Activated CD8-positive, alpha-beta T cell treated with anti-CD3 and anti-CD28 coated beads for 36 hours (primary cell): ENCODE data around the gene SWI5. TPM values are rescaled to one million over a fixed set of nuclear protein-coding genes. Genes with fewer than 3 reads are reported as not detected.

Experiments used
- ATAC-seq: fragments of 200-7000 bp; cut with Tn5 transposase; one replicate; pipeline ENCODE4 v1.10.0; 2021; ENCODE audit warnings: mild to moderate bottlenecking, moderate library complexity
- CTCF ChIA-PET: fragments of 350-600 bp; sonication (Branson Sonifier 250); formaldehyde crosslinking; loops from one replicate; lab custom pipeline; 2021; ENCODE audit warnings: antibody characterized with exemption; lab: Charles Lee
- POLR2A ChIA-PET: fragments of 350-600 bp; sonication (Branson Sonifier 250); formaldehyde crosslinking; loops from one replicate; lab custom pipeline; 2021; ENCODE audit warnings: antibody characterized with exemption; lab: Charles Lee
- DNase-seq: peaks from one replicate; pipeline ENCODE4 v3.0.0-alpha.2; 2020
- H3K27ac Mint-ChIP-seq: one replicate; pipeline ENCODE4 v1.8.0; 2021; ENCODE audit warnings: mild to moderate bottlenecking, mixed read lengths
- H3K27me3 Mint-ChIP-seq: one replicate; pipeline ENCODE4 v1.8.0; 2021; ENCODE audit warnings: mixed read lengths
- H3K36me3 Mint-ChIP-seq: one replicate; pipeline ENCODE4 v1.8.0; 2021; ENCODE audit warnings: low read depth, mixed read lengths
- H3K4me1 Mint-ChIP-seq: one replicate; pipeline ENCODE4 v1.8.0; 2021; ENCODE audit warnings: low read depth, mixed read lengths
- H3K4me3 Mint-ChIP-seq: one replicate; pipeline ENCODE4 v1.8.0; 2021; ENCODE audit warnings: mild to moderate bottlenecking, moderate library complexity, mixed read lengths
- H3K9me3 Mint-ChIP-seq: one replicate; pipeline ENCODE4 v1.8.0; 2021; ENCODE audit warnings: mixed read lengths
- CTCF ChIP-seq: fragments of 200-600 bp; IDR thresholded peaks from one replicate; pipeline ENCODE4 v1.8.0; 2022; ENCODE audit warnings: antibody characterized with exemption, mild to moderate bottlenecking
- intact Hi-C: fragments of 100-400 bp; cut with micrococcal nuclease; formaldehyde crosslinking; loops from one replicate; pipeline ENCODE4 v1.10.0; 2022
- total RNA-seq, 2 experiments: library from RNA; stranded (reverse); gene quantifications; one replicate each; pipeline ENCODE4 v1.2.3, GENCODE V29; 2021

Gene SWI5
- total RNA-seq, 2 experiments from 2014 or later: 12.4 to 13.3 TPM

GRCh38 chr9:128297221-128297773, 21.2 kb downstream of the SWI5 start:
- H3K4me3 Mint-ChIP-seq: no peak overlapping the region

GRCh38 chr9:128298535-128299482, 22.7 kb downstream of the SWI5 start:
- ChIA-PET POLR2A (no interaction called here), CTCF (interaction anchor here (0.7 to 1.9 kb wide), 4 partner anchors 12 to 63 kb away, joined by 3 to 7 read pairs (median 4); no protein-coding TSS in a partner anchor)
- Mint-ChIP-seq H3K36me3 (no peaks in the 10 kb centered on the region), H3K9me3 (no peaks in the 10 kb centered on the region), H3K27ac (no peak overlapping the region), H3K4me1 (peaks cover 4% of the 10 kb centered on the region), H3K4me3 (no peak overlapping the region), H3K27me3 (no peaks in the 10 kb centered on the region)
- intact Hi-C loops: no loop called here
- no peak for DNase-seq
- no peak for ATAC-seq
- TF ChIP-seq CTCF: no peak

More at GRCh38 chr9:128297221-128297773, 21.2 kb downstream of the SWI5 start:
- ATAC-seq (no peak), DNase-seq (no peak)
- no peaks in the 10 kb centered on the region for H3K27me3 Mint-ChIP-seq
- ChIA-PET CTCF (interaction anchor here (1.4 to 3.5 kb wide), 8 partner anchors 8 to 122 kb away, joined by 3 to 21 read pairs (median 10); no protein-coding TSS in a partner anchor), POLR2A (no interaction called here)
- no peak for TF ChIP-seq CTCF
- no peak overlapping the region for H3K27ac Mint-ChIP-seq
- H3K36me3 Mint-ChIP-seq: no peaks in the 10 kb centered on the region
- H3K9me3 Mint-ChIP-seq: no peaks in the 10 kb centered on the region
- intact Hi-C loops: no loop called here
- H3K4me1 Mint-ChIP-seq: peaks cover 4% of the 10 kb centered on the region

GRCh38 chr9:128304136-128304970, 28.3 kb downstream of the SWI5 start:
- H3K4me1 Mint-ChIP-seq: no peaks in the 10 kb centered on the region
- peaks cover 4% of the 10 kb centered on the region for H3K36me3 Mint-ChIP-seq
- no peaks in the 10 kb centered on the region for H3K27me3 Mint-ChIP-seq
- ChIA-PET CTCF (interaction anchor here (1.7 to 3.1 kb wide), 2 partner anchors 8 to 37 kb away, joined by 6 to 14 read pairs; no protein-coding TSS in a partner anchor), POLR2A (interaction anchor here (0.8 to 1.0 kb wide), 2 partner anchors 114 to 380 kb away, joined by 3 read pairs; no protein-coding TSS in a partner anchor)
- no peak for ATAC-seq
- no peak for TF ChIP-seq CTCF
- H3K4me3 Mint-ChIP-seq: no peak overlapping the region
- intact Hi-C loops: no loop called here
- DNase-seq: no peak
- no peaks in the 10 kb centered on the region for H3K9me3 Mint-ChIP-seq
- peak overlapping the region; percentile 50 for H3K27ac Mint-ChIP-seq

GRCh38 chr9:128304971-128305288, 28.9 kb downstream of the SWI5 start:
- no peak for TF ChIP-seq CTCF
- no peak for DNase-seq
- H3K27me3 Mint-ChIP-seq: no peaks in the 10 kb centered on the region
- no peaks in the 10 kb centered on the region for H3K4me1 Mint-ChIP-seq
- ChIA-PET POLR2A (interaction anchor here (1.0 kb wide), 1 partner anchor 114 kb away, joined by 3 read pairs; no protein-coding TSS in a partner anchor), CTCF (interaction anchor here (1.7 to 3.1 kb wide), 2 partner anchors 8 to 36 kb away, joined by 6 to 14 read pairs; no protein-coding TSS in a partner anchor)
- H3K9me3 Mint-ChIP-seq: no peaks in the 10 kb centered on the region
- H3K27ac Mint-ChIP-seq: no peak overlapping the region
- no peak overlapping the region for H3K4me3 Mint-ChIP-seq
- ATAC-seq: no peak
- peaks cover 8% of the 10 kb centered on the region for H3K36me3 Mint-ChIP-seq
- intact Hi-C loops: no loop called here
